GM18526 (cell line): ENCODE results near the gene GAB1.

Experiments used
- POLR2A ChIP-seq: IDR thresholded peaks from 3 replicates; pipeline ENCODE4 v1.6.1; 2011; ENCODE audit not compliant: insufficient read length; ENCODE audit errors: extremely low read depth

Gene GAB1

GRCh38 chr4:143437937-143438336 lies 101.3 kb downstream of the GAB1 start:
- TF ChIP-seq POLR2A = no peak

GRCh38 chr4:143438710-143439109 lies 102.0 kb downstream of the GAB1 start:
- TF ChIP-seq POLR2A = no peak

- TF ChIP-seq POLR2A = no peak
Measured at GRCh38 chr4:143441109-143441508, 104.4 kb downstream of the GAB1 start.

- no peak for TF ChIP-seq POLR2A
Measured at GRCh38 chr4:143441678-143442077, 105.0 kb downstream of the GAB1 start.

GRCh38 chr4:143443728-143444127 lies 107.1 kb downstream of the GAB1 start:
- TF ChIP-seq POLR2A = no peak

- TF ChIP-seq POLR2A = no peak
Measured at GRCh38 chr4:143451186-143451585, 114.5 kb downstream of the GAB1 start.

GRCh38 chr4:143455211-143455610 lies 118.5 kb downstream of the GAB1 start:
- TF ChIP-seq POLR2A = no peak

GRCh38 chr4:143458966-143459365 lies 122.3 kb downstream of the GAB1 start:
- no peak for TF ChIP-seq POLR2A

GRCh38 chr4:143473334-143474126 lies 136.9 kb downstream of the GAB1 start:
- no peak for TF ChIP-seq POLR2A

- TF ChIP-seq POLR2A = no peak
Measured at GRCh38 chr4:143477487-143477886, 140.8 kb downstream of the GAB1 start.

GRCh38 chr4:143481361-143481760 lies 144.7 kb downstream of the GAB1 start:
- TF ChIP-seq POLR2A = no peak

GRCh38 chr4:143482840-143483239 lies 146.2 kb downstream of the GAB1 start:
- no peak for TF ChIP-seq POLR2A

GRCh38 chr4:143486314-143486713 lies 149.6 kb downstream of the GAB1 start:
- no peak for TF ChIP-seq POLR2A

GRCh38 chr4:143488687-143489086 lies 152.0 kb downstream of the GAB1 start:
- TF ChIP-seq POLR2A = no peak

GRCh38 chr4:143489106-143489505 lies 152.4 kb downstream of the GAB1 start:
- TF ChIP-seq POLR2A = no peak

GRCh38 chr4:143498021-143498420 lies 161.3 kb downstream of the GAB1 start:
- no peak for TF ChIP-seq POLR2A

GRCh38 chr4:143502231-143502630 lies 165.6 kb downstream of the GAB1 start:
- TF ChIP-seq POLR2A = no peak
